NCI-H510A (cell line): ENCODE measurements around the gene FYCO1.
A peak's percentile ranks its signal among the peaks of the same experiment; 100 is the strongest.

Experiments used
- DNase-seq: peaks from one replicate; lab custom pipeline; 2025; lab: John Stamatoyannopoulos, UW

Gene FYCO1

DNA sequence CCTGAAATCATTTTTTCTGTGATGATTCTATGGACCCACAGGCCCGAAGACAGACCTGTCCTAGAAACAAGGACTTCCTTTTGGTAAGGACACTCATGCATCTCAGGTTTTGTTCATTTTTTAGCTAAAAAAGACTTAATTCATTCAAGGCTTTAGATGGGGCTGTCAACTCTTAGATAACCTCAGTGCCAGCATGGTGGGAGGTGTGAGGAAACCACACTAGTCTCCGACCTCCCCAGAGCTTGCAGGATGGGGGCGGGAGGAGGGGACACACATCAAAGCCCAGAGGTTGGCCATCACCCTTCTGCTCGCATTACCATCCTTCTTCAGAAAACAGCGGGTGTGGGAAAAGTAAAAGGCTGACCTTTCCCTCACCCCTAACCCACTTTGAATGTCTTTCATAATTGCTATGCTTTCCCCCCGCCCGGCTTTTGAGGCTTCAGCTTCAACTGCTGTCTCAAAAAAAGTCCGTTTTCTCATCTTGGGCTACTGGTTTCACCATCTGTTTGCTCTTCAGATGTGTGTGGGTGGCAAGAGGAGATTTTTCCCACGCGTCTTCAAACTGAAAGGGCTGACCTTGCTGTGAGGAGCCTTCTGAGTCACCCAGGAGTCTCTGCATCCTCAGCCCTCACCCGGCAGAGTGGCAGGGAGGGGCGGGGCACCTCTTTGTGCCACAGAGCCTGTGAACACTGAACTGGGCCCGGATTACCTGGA, 79.9 kb downstream of the FYCO1 start:
- no peak for DNase-seq

GRCh38 chr3:45915059-45915439, 80.6 kb downstream of the FYCO1 start:
- DNase-seq, result no peak

GRCh38 chr3:45914362-45915058, 81.1 kb downstream of the FYCO1 start:
- DNase-seq, result no peak

DNA sequence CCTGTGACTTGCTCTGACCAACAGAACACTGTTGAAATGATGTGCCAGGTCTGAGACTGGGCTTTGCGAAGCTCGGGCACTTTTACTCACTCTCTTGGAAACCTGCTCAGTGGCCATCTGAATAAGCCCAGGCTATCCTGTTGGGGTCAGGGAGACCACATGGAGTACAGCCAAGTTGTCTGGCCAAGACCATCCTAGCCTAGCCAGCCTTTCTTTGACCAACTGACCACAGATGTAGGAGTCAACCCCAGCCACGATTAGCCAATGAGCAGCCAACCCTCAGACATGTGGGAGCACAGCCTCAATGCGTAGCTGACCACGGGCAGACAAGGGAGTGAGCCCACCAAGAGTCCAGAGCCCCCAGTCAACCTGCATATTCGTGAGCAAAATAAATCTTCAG, 83.2 kb downstream of the FYCO1 start:
- no peak for DNase-seq

DNA sequence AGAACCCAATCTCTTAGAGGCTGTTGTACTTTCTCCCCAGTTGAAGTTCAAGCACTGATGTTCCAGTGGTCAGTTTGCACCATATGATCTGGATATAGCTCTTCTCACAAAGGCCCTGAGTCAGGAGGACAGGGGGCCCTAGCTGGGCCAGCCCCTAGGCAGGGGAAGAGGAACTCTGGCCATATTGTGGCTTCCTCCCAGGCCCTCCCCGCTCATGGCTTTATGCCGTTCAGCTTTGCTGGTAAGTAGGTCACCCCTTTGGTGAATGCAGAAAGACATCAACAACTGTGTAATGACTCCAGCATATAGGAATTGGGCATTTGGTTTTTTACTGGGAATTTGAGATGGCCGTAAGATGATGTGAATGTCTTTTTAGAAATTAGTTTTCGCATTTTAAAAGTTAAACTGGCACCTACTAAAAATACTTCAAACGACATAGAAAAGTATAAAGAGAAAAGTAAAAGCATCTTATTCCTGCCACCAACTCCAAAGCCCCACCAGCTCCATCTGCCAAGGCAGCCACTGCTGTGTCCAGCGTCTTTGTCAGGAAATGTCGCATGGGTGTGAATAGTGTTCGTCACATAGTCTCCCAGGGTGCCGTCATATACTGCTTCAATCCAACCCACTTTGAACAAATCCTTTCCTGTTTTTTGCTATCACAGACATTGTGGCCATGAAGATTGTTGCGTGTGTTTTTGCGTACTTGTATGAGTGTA, 84.0 kb downstream of the FYCO1 start:
- no peak for DNase-seq

DNA sequence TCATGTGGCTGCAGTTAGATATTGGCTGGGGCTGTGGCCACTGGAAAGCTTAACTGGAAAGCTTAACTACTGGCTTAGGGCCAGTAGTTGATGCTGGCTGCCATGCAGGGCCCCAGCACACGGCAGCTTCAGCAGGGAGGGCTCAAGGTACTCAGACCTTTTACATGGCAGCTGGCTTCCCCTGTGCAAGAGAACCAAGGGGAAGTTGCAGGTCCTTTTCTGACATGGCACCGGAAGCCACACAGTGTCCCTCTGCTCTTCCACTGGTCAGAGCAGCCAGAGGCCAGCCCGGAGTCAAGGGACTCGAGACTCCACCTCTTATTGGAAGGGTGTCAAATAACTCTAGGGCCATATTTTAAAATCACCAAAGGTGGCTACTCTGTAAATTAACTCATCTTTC, 84.7 kb downstream of the FYCO1 start:
- DNase-seq, result no peak

- DNase-seq, result no peak
Observed at GRCh38 chr3:45909542-45909941, 86.1 kb downstream of the FYCO1 start.

GRCh38 chr3:45908761-45909160, 86.9 kb downstream of the FYCO1 start:
- no peak for DNase-seq

DNA sequence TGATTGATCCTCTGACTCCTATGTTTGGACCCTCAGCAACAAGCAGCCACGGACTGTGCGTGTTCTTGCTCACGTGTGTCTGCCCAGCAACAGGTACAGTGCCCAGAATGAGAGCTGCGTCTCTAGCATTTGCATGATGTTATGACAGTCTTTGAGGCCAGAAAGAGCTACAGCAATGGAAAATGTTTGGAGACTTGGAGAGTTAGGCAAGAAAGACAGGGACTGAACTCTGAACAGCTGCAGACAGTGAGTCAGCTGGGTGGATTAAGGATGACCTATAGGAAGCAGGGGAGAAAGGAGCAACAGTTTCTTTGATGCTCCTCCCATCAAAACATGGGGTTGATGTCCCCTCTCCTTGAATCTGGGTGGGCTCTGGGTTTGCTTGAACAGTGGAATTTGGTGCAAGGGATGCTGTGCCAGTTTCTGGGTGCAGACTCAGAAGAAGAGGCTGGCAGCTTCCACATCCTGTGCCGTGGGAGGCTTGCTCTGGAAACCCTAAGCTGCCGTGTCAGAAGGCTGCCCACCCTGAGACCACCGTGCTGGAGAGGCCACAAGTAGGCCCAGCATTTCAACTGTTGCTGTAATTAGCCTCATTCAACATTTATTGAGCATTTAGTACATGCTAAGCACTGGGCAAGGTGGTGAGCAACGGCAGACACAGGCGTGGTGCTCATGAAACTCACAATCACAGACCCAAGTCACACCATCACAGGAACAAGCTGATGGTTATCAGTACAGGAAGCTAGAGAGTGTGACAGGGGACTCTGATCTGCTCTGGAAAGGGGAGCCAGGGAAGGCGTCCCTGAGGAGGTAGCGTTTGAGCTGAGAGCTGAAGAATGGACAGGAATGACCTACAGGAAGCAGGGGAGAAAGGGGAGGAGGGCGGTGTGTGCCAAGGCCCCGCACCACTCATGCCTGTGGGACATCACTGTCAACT, 87.6 kb downstream of the FYCO1 start:
- no peak for DNase-seq

GRCh38 chr3:45906681-45907407, 88.8 kb downstream of the FYCO1 start:
- DNase-seq, result no peak

GRCh38 chr3:45905755-45906154, 89.9 kb downstream of the FYCO1 start:
- DNase-seq, result no peak

GRCh38 chr3:45904931-45905330, 90.7 kb downstream of the FYCO1 start:
- no peak for DNase-seq

DNA sequence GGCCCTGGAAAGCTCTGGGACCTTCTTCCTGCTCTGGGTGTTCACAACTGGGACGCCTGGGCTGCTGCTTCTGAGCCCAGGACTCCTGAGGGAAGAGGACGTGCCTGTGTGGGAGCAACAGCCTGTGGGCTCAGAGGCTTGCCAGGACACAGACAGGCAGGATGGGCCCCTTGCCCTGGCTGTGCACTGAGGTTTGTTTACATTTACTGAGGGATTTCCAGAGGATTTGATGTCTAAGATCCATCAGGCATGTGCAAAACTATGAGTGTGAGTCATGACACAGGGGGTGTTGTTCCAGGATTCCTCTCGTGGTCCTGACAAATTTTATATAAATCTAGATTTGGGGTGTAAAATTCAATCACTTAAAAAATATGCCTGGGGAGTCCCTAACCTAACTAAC, 98.7 kb downstream of the FYCO1 start:
- no peak for DNase-seq

- no peak for DNase-seq
Observed at GRCh38 chr3:45895686-45896468, 99.7 kb downstream of the FYCO1 start.

DNA sequence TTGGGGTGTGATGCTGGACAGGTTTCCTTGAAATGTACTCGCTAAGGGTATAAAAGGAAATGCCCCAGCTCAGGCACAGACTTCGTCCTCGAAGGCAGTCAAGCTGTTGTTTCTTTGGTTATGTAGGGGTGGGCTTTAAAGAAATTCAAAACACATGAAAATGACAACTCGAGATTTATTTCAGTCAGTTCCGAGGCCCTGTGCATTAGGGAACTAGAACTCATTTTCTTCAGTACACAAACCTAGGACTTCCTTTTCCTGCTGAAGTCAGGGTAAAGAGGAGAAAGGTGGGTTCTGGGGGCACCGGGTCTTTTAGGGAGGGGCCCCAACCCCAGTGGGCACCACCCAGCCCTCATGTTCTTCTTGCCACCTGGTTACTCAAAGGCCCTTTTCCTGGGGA, 101.6 kb downstream of the FYCO1 start:
- no peak for DNase-seq

DNA sequence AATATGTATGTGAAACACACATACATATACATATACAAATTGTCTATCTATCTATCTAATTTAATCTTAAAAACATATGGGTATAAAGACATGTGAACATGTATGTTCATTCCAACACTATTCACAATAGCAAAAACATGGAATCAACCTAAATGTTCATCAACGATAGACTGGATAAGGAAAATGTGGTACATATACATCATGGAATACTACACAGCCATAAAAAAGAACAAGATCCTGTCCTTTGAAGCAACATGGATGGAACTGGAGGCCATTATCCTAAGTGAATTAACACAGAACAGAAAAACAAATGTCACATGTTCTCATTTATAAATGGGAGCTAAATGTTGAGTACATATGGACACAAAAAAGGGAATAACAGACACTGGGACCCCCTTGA, 103.5 kb downstream of the FYCO1 start:
- DNase-seq, result no peak

GRCh38 chr3:45890405-45890804, 105.2 kb downstream of the FYCO1 start:
- DNase-seq, result peak; percentile 36

GRCh38 chr3:45889337-45889736, 106.3 kb downstream of the FYCO1 start:
- no peak for DNase-seq

DNA sequence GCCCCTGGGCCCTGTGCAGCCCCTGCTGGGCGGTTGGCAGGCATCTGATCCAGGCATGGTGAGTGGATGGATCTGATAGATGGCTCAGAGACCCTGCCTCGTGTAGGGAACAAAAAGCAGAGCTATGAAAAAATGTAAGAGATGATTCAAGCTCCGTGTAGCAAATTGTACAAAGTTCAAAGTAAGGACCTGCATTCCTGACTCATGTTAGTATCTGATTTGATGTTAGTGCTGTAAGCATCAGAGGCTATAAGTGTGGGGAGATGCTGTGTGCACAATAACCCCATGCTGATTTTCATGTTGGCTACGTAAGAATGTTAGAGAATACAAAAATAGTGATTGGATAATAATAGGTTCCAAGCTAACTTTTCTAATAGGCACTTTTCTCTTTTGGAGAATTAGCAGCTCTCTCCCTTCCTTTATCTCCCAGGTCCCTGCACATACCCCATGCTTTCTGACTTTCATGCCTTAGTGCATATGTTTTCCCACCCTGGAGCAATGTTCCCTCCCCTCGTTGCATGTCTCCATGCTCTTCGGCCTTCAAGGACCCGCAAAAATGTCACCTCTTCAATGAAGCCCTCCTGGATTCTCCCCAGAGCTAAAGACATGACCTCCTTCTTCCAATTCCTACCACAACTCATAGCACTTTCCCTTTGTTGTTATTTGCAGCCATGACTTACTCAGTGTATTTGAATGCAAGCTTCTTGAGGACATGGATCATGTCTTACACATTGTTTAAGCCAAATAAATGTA, 107.7 kb downstream of the FYCO1 start:
- no peak for DNase-seq

- no peak for DNase-seq
Observed at GRCh38 chr3:45887285-45887684, 108.3 kb downstream of the FYCO1 start.
